ENCODE measurements around the gene APOBEC3F.

The APOBEC3F gene

DNA sequence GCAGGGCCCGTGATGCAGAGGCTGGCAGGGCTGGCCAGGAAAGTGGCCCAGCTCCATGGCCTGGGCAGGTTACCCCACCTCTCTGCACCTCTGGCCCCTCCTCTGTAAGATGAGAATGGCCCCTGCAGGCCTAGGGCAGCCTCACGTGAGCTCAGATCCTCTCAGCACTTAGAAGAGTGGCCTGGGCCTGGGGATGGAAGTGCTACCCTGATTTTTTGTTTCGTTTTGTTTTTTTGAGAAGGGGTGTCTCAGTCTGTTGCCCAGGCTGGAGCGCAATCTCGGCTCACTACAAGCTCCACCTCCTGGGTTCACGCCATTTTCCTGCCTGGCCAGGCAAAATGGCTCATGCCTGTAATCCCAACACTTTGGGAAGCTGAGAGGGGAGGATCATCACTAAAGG lies 57.4 kb downstream of the APOBEC3F start:
- H3K36me3 ChIP-seq (ENCODE audit: insufficient read depth), result no peaks in the 10 kb centered on the region
- H3K79me2 ChIP-seq (ENCODE audit: insufficient read depth, low read depth), result no peaks in the 10 kb centered on the region
- peaks cover 20% of the 10 kb centered on the region for H3K4me1 ChIP-seq (ENCODE audit: low read depth, poor library complexity, severe bottlenecking)
- TF ChIP-seq, protein P1, sequence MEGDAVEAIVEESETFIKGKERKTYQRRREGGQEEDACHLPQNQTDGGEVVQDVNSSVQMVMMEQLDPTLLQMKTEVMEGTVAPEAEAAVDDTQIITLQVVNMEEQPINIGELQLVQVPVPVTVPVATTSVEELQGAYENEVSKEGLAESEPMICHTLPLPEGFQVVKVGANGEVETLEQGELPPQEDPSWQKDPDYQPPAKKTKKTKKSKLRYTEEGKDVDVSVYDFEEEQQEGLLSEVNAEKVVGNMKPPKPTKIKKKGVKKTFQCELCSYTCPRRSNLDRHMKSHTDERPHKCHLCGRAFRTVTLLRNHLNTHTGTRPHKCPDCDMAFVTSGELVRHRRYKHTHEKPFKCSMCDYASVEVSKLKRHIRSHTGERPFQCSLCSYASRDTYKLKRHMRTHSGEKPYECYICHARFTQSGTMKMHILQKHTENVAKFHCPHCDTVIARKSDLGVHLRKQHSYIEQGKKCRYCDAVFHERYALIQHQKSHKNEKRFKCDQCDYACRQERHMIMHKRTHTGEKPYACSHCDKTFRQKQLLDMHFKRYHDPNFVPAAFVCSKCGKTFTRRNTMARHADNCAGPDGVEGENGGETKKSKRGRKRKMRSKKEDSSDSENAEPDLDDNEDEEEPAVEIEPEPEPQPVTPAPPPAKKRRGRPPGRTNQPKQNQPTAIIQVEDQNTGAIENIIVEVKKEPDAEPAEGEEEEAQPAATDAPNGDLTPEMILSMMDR (conservative IDR thresholded peaks at IDR 0.05; ENCODE audit: low read depth, low read length), result no peak
- no peak overlapping the region for H3K4me3 ChIP-seq (IDR thresholded peaks at IDR 0.05; ENCODE audit: insufficient read depth, low read depth, low read length)
- H3K9ac ChIP-seq, result no peak overlapping the region
- no peak overlapping the region for H3K4me2 ChIP-seq
- H3K27me3 ChIP-seq (ENCODE audit: insufficient read depth, low read depth), result no peaks in the 10 kb centered on the region
- no peaks in the 10 kb centered on the region for H4K20me1 ChIP-seq (ENCODE audit: insufficient read depth)
- H3K27ac ChIP-seq, result no peak overlapping the region
- no peak overlapping the region for H2AFZ ChIP-seq (ENCODE audit: low read depth)

DNA sequence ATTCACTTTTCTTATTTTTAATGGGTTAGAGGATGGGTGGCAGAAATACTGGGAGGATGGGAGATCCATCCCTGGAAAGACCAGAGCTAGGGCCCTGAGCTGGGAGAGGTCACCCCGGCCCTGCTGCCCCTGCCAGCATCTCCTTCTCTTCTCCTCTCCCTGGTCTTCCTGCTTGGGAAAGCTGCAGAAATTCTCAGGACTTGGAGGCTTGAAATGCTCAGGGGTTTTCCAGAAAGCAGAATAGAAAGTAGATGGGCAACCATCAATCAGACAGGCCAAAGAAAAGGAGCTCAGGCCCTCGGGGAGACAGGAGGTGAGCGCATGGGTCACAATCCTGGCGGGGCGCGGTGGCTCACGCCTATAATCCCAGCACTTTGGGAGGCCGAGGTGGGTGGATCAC lies 57.9 kb downstream of the APOBEC3F start:
- no peak overlapping the region for H3K9ac ChIP-seq
- no peaks in the 10 kb centered on the region for H3K79me2 ChIP-seq (ENCODE audit: insufficient read depth, low read depth)

DNA sequence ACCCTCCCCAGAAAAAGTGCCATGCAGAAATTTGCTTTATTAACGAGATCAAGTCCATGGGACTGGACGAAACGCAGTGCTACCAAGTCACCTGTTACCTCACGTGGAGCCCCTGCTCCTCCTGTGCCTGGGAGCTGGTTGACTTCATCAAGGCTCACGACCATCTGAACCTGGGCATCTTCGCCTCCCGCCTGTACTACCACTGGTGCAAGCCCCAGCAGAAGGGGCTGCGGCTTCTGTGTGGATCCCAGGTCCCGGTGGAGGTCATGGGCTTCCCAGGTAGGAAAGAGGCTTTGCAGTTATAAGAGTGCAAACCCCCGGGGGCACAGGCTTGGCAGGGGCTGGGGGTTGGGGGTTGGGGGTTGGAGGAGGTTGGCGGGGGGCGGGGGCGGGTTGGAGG lies 60.6 kb downstream of the APOBEC3F start:
- H3K27me3 ChIP-seq (ENCODE audit: insufficient read depth, low read depth), result no peaks in the 10 kb centered on the region
- no peaks in the 10 kb centered on the region for H3K79me2 ChIP-seq (ENCODE audit: insufficient read depth, low read depth)
- TF ChIP-seq, protein P1 (conservative IDR thresholded peaks at IDR 0.05; ENCODE audit: low read depth, low read length), result no peak
- no peak overlapping the region for H3K9ac ChIP-seq
- no peak overlapping the region for H2AFZ ChIP-seq (ENCODE audit: low read depth)
- H3K27ac ChIP-seq, result no peak overlapping the region
- H3K4me3 ChIP-seq (IDR thresholded peaks at IDR 0.05; ENCODE audit: insufficient read depth, low read depth, low read length), result no peak overlapping the region
- H3K4me1 ChIP-seq (ENCODE audit: low read depth, poor library complexity, severe bottlenecking), result peaks cover 11% of the 10 kb centered on the region
- H4K20me1 ChIP-seq (ENCODE audit: insufficient read depth), result no peaks in the 10 kb centered on the region
- H3K4me2 ChIP-seq, result no peak overlapping the region
- H3K36me3 ChIP-seq (ENCODE audit: insufficient read depth), result no peaks in the 10 kb centered on the region

More for the DNA sequence above, 57.9 kb downstream of the APOBEC3F start:
- Histone ChIP-seq H2AFZ (ENCODE audit: low read depth) (no peak overlapping the region), H4K20me1 (ENCODE audit: insufficient read depth) (no peaks in the 10 kb centered on the region), H3K4me1 (ENCODE audit: low read depth, poor library complexity, severe bottlenecking) (peaks cover 14% of the 10 kb centered on the region), H3K4me3 (IDR thresholded peaks at IDR 0.05; ENCODE audit: insufficient read depth, low read depth, low read length) (no peak overlapping the region), H3K27me3 (ENCODE audit: insufficient read depth, low read depth) (no peaks in the 10 kb centered on the region), H3K27ac (no peak overlapping the region), H3K4me2 (no peak overlapping the region), H3K36me3 (ENCODE audit: insufficient read depth) (no peaks in the 10 kb centered on the region)
- TF ChIP-seq, protein P1 (conservative IDR thresholded peaks at IDR 0.05; ENCODE audit: low read depth, low read length), result no peak

DNA sequence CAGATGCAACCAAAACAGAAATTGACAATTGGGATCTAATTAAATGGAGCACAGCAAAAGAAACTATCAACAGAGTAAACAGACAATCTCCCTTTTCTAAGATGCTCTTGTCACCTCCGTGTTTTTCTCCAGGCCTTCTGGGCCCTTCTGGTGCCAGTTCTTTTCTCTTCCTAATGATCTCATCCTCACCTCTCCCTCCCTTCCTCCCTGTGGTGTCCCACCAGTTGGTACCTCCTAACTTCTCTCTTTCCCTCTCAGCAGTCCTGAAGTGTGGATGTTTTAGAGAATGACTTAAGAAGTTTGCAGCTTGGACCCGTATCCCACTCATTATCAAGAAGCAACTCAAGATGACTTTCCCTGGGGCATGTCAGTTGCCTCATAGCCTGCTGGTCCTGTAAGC lies 62.8 kb downstream of the APOBEC3F start:
- no peak overlapping the region for H3K9ac ChIP-seq
- H3K79me2 ChIP-seq (ENCODE audit: insufficient read depth, low read depth), result no peaks in the 10 kb centered on the region
- H2AFZ ChIP-seq (ENCODE audit: low read depth), result no peak overlapping the region
- H3K4me1 ChIP-seq (ENCODE audit: low read depth, poor library complexity, severe bottlenecking), result no peaks in the 10 kb centered on the region
- no peaks in the 10 kb centered on the region for H4K20me1 ChIP-seq (ENCODE audit: insufficient read depth)
- TF ChIP-seq, protein P1 (conservative IDR thresholded peaks at IDR 0.05; ENCODE audit: low read depth, low read length), result no peak
- H3K27me3 ChIP-seq (ENCODE audit: insufficient read depth, low read depth), result no peaks in the 10 kb centered on the region
- no peak overlapping the region for H3K4me2 ChIP-seq
- H3K4me3 ChIP-seq (IDR thresholded peaks at IDR 0.05; ENCODE audit: insufficient read depth, low read depth, low read length), result no peak overlapping the region
- no peaks in the 10 kb centered on the region for H3K36me3 ChIP-seq (ENCODE audit: insufficient read depth)
- no peak overlapping the region for H3K27ac ChIP-seq

All from KMS-11 (cell line).